HG03558 (cell line): Measurements from ENCODE around the gene LEAP2.

ENCODE experiments used
- ATAC-seq: cut with Tn5 transposase; IDR thresholded peaks from one replicate; pipeline ENCODE4 v1.9.1; 2021; ENCODE audit warnings: moderate number of reproducible peaks; ENCODE audit not compliant: unreplicated experiment; ENCODE audit errors: extremely low read depth

Gene LEAP2

DNA sequence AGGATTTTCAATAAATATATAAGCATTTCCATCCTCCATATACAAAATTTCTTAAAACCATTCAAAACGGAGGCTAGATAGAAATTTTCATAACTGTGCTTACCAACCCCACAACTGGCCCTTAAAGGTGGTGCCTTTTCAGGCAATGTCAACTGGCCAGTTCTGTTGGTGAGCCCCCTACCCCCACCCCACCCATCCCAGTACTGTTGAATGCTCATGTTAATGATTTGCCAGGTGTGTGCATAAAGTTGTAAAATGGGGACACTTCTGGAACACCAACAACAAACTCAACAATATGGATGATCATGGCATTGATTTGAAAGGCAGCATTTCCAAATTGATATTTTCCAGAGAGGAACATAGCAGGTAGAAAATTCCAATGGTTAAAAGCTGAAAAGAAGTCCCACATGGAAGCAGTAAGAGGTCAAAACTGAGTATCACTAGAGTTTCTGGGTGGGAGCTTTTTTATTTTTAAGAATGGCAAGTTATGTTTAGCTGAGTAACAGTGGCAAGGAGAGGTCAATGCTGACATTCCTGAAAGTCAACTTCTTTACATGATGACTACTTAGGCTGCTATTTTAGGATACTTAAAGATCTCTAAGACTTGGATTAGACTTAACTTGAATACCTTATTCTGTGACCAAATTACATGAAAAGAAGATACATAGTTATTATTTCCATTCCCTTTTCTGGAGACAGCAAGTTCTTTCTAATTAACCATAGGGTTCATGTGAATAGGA lies 2.7 kb downstream of the LEAP2 start:
- ATAC-seq: no peak

DNA sequence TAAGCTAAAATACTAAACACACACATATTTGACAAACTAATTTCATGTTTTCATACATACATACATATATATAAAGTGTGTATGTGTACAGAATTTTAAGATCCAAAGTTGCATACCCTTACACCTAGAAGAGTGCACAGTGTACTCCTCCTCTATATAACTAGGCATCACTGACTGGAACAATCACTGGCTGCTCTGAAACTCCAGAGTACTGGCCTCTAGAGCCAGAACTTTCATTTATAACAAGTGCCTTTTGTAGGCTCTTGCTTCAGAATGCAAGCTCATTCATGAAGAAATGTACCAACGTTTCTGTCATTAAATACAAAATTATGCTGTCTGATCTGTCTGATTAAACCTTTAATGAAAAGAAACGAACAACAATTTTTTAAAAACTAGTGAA lies 4.0 kb downstream of the LEAP2 start:
- no peak for ATAC-seq

DNA sequence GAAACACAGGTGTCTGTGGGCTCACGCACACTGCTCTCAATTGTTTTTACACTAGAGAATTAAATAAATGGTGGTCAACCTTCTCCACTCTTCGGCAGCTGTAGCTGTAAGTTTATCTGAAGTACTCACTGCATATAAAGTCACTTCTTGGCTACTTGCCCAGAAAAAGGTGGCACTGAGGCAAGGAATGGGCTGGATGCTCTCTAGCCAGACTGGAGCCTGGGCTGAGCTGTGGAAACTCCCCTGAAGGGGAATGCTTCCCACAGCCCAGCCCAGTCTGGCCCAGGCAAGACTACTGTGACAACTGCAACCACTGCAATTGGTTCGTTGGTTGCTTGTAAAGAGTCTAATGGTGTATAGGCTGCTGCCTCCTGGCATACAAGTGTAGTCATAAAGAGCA lies 4.5 kb downstream of the LEAP2 start:
- ATAC-seq: no peak

DNA sequence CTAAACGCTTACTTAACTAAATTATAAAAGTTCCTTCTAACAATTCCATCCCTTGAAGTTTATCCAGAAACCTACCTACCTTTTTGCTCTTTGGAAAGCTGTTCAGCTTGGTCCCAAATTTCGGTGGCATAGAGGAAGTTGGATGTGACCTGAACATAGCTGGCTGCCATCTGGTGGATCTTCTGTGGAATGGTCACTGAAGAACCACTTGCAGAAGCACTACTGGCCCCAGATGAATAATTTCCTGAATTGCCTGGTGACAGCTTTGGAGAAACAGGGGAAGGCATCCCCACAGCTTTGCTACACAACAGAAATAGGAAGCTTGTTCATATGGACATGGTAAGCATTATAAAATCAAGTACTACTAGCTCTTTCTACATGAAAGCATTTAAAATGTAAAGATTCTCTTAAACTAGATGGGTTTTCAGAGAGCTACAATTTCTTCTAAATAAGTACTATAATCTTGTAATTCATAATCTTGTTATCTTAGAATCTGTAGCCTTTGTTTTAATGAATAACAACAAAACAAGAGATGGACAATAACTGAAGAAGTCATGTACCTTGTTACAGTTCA lies 9.9 kb downstream of the LEAP2 start:
- ATAC-seq: no peak

DNA sequence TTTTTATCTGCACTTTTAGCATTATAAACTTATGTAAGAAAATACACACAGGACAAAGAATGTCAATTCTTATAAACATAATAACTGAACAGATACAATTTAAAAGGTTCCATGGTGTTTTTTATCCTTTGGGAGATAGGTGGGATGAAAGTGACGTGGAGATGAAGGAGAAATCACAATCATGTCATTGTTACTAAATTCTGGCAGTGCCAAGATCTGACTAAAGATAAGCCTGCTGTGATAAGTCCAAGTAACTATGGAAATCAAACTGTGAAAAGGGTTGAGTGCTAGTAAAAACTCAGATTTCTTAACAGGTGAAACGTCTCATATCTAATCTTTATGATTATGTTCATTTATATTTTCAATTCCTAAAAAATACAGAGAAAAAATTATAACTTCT lies 11.1 kb downstream of the LEAP2 start:
- no peak for ATAC-seq

DNA sequence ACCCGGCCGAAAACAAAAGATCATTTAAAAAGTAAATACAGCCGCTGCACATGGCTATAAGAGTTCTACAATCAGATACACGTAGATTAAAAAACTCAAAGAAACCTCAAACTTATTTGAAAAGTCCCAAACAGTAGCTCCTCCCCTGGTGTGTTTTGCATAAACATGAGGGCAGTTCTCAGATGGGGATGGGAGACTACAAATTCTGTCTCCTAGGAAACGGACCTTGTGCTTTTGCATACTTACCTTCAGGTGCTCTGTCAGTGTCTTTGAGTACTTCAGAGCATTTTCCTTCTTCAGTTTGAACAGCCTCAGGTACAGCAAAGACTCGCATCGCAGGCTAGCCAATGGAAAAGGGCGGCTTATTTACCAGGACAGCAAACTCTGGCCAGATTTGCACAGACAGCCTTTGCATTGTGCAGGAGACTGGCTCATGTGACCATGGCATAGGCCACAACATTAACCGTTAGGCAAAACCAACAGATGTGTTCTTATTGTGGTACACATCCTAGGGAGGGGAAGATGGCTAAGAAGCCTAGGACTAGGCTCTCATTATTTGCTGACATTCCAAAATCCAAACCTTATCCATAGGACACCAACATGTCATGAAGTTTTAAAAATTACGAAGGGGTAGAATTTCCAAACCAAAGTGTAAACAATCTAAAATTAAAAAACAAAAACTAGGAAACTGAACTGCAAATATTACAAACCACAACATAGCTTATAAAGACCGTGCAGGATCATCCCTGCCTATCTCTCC lies 12.8 kb downstream of the LEAP2 start:
- ATAC-seq: no peak

DNA sequence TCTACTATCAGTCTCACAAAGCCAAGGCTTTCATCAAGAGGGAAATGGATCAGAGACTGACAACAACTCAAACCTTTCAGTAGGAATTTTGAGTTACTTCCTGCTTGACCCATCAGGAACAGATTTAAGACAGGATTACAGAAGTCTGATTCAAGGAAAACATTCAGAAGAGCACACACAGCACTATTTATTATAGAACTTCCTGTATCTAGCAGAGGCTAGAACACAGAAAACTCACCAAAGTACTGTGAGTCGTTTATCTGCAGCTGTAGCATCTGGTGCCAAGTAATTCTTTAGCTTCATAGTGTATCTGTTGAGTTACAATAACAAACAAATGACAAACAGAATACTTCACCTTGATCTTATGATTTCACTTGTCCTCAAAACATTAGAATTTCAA lies 13.8 kb downstream of the LEAP2 start:
- no peak for ATAC-seq

DNA sequence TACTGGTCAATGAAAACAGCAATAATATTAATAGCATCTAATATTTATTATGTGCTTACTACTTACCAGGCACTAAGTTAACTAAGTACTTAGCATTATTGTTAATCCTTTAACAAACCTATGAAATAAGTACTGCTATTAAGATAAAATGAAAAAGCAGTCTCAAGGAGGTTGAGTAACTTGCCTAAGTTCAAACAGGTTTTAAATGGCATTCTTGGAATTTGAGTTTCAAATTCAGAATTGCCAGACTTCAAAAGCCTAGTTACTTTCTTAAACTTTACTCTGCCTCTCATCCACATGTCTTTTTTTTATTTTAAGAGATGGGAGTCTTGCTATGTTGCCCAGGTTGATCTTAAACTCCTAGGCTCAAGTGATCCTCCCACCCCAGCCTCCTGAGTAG lies 16.0 kb downstream of the LEAP2 start:
- ATAC-seq: no peak

DNA sequence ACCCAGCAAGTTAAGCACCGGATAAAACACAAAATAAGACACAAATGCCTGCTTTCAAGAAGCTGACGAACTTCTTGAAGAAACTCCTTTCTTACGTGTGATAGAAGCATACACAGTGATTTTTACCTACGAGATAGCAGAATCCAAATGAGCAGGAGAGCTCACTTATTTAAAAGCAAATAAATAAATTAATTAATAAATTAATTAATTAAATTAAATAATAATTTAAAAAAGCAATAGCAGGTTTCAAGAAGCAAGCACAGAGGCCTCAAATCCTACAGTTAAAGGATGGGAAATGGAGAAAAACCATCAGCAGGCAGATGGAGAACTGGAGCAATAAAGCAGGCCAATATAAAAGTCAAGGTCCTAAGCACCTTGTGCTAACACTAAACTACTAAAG lies 17.3 kb downstream of the LEAP2 start:
- ATAC-seq: no peak

DNA sequence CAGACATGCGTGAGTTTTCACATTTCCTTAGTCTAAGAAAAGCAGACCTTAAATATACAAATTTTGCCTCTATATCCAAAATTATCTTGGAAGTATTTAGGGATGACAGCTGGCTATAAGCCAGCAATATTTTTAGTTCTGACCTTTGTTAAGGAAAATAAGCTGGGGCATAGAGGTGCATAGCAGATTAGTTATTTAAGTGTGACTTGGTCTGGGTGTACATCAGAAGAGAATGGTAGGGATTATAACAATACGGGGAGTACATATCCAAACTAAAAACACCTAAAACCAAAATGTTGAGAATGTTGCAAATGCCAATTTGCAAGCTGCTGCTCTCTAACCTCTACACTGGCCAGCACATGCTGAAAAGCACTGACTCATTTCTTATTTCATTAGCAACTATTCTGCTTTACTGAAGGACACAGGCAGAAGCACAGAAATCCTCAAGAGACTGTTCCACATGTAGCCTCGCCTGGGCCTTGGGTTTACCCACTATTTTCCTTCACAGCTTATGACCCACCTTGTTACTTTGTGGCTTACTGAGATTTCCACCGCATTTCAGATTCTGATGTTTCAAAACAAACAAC lies 22.3 kb downstream of the LEAP2 start:
- no peak for ATAC-seq

DNA sequence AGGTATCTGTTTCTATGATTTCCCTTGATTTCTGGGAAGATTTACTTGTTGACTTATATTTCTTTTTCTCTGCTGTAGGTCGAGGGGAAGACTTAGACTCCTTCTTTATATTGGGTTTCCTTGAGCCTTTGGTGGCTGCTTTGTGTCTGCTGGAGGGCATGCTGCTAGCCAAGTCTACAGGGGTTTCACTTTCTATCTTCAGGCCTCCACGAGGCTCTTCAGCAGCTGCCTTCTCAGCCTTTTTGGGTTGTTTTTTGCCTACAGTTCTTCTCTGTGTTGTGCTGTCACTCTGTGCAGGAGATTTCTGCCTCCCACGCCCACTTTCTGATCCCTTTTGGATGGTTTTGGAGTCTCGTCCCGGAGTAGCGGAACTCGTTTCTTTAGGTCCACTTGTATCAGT lies 23.2 kb downstream of the LEAP2 start:
- no peak for ATAC-seq

DNA sequence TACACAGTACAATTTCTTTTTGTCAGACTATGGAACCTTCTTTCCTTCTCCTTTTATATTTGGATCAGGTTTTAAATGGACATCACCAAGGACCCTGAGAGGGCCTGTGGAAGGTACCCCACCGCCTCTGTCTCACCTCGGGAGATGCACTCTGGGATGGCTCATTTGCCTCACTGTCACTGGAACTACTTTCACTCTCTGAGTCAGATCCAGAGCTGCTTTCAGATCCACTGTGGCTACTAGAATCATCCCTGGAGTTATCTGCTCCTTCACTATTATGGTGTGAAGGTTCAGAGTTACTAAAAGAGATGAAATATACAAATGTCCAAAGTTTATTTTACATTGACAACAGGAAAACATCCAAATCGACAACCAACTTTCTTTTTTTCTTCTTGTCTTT lies 24.6 kb downstream of the LEAP2 start:
- no peak for ATAC-seq

DNA sequence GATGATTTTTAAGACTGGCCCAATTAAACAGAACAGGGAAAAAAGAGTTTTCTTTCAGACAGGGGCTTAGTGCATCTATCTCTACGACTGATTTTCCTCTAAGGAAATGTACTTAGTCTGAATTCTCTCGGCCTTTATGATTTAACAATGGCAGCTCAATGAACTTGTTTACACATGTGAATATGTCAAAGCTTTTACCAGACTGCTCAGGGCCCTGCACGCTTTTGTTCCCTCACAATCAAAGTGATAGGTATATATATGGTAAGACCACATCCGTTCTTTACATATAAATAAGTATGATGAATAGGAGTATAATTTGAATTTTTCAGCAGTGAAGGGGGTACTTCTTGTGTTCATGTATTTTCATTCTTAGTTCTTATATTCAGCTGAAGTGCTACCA lies 27.6 kb downstream of the LEAP2 start:
- no peak for ATAC-seq

DNA sequence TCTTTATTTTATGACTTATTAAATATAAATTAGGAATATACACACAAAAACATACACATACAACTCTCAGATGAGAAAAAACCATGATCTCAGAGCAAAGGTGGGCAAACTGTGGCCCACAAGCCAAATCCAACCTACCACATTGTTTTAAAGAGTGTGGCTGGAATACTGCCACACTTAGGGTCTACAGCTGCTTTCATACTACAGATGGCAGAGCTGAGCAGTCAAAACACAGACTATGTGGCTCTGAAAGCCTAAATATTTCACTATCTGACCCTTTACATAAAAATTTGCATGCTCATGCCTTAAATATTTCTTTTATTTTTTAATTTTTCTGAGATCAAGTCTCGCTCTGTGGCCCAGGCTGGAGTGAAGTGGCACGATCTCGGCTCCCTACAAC lies 28.3 kb downstream of the LEAP2 start:
- no peak for ATAC-seq

DNA sequence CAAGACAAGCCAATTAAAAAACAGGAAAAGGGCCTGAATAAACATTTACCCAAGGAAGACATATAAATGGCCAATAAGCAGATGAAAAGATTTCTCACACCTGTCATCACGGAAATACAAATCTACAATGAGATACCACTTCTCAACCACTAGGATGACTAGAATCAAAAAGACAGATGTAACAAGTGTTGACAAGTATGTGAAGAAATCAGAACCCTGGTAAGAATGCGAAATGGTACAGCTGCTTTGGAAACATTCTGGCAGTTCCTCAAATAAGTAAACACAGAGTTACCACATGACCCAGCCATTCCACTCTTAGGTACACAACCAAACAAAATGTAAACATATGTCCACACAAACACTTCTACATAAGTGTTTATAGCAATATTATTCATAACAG lies 32.5 kb downstream of the LEAP2 start:
- no peak for ATAC-seq

DNA sequence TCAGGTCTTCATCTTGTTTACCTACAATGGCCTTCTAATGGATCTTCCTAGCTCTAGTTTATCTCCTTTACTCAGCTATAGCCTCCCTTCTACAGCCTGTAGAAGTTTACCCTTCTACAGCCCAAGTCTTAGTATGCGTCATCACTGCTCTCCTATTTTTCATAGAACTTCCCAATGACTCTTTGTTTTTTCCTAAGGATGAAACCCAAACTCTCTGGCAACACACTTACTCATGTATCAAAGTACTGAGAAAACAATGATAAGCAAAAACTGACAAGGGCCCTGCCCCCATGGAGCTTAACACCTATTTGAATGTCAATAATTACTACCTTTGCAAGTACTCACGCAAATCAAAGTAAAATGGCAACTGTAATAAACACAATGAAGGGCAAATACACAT lies 33.7 kb downstream of the LEAP2 start:
- no peak for ATAC-seq

DNA sequence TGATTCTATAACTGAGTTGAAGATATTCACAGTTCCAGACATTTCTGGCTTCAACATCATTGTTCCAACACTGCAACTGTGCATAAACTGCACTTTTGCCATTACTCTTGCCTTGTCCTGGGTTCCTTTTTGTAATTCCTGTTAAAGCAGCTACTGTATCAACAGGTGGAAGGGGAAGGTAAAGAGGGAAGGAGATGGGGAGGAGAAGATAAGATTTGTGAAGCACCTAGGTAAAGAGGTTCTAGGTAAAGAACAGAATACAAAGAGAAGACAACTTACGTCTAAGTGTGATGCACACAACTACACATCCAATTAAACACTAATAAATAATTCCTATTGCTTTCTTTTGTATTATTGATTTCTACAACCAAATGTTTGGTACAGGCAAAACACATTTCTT lies 36.2 kb downstream of the LEAP2 start:
- no peak for ATAC-seq

DNA sequence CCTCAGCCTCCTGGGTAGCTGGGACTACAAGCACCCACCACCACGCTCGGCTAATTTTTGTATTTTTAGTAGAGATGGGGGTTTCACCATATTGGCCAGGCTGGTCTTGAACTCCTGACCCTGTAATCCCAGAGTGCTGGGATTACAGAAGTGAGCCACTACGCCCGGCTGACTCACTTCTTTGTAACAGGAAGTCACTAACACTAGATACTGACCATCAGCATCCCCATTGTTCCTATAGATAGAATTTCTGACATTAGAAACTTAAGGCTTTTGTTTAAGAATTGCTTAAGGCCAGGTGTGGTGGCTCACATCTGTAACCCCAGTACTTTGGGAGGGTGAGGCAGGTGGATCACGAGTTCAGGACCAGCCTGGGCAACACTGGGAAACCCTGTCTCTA lies 42.2 kb downstream of the LEAP2 start:
- no peak for ATAC-seq

DNA sequence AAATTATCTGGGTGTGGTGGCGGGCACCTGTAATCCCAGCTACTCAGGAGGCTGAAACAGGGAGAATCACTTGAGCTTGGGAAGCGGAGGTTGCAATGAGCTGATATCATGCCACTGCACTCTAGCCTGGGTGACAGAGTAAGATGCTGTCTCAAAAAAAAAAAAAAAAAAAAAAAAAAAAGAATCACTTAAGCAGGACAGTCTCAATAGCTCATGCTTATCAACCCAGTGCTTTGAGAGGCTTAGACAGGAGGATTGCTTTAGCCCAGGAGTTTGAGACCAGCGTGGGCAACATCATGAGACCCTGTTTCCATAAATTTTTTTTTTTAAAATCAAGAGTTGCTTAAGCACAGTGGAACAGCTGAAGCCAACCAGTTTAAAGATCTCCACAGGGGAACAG lies 42.6 kb downstream of the LEAP2 start:
- no peak for ATAC-seq
